ENCODE measurements around the gene ARHGAP31.

Gene ARHGAP31

GRCh38 chr3:119388577-119388976 is 94.4 kb downstream of the ARHGAP31 start:
- peak; percentile 5 for TF ChIP-seq CTCF (IDR thresholded peaks at IDR 0.05; ENCODE audit: insufficient read depth, missing control alignments)
- DNase-seq (ENCODE audit: insufficient read length, low spot score) (no peak), FAIRE-seq (no peak)

- FAIRE-seq (no peak), DNase-seq (ENCODE audit: insufficient read length, low spot score) (no peak)
- no peak for TF ChIP-seq CTCF (IDR thresholded peaks at IDR 0.05; ENCODE audit: insufficient read depth, missing control alignments)
These were observed 101.8 kb downstream of the ARHGAP31 start for GRCh38 chr3:119395923-119396358.

- FAIRE-seq, result no peak
- DNase-seq (ENCODE audit: insufficient read length, low spot score), result no peak
- no peak for TF ChIP-seq CTCF (IDR thresholded peaks at IDR 0.05; ENCODE audit: insufficient read depth, missing control alignments)
These were observed 102.7 kb downstream of the ARHGAP31 start for GRCh38 chr3:119396870-119397269.

- no peak for TF ChIP-seq CTCF (IDR thresholded peaks at IDR 0.05; ENCODE audit: insufficient read depth, missing control alignments)
- FAIRE-seq (no peak), DNase-seq (ENCODE audit: insufficient read length, low spot score) (no peak)
These were observed 106.3 kb downstream of the ARHGAP31 start for GRCh38 chr3:119400466-119400865.

- DNase-seq (ENCODE audit: insufficient read length, low spot score) (no peak), FAIRE-seq (no peak)
- TF ChIP-seq CTCF (IDR thresholded peaks at IDR 0.05; ENCODE audit: insufficient read depth, missing control alignments), result no peak
These were observed 106.9 kb downstream of the ARHGAP31 start for GRCh38 chr3:119401069-119401468.

- DNase-seq (ENCODE audit: insufficient read length, low spot score) (no peak), FAIRE-seq (no peak)
- TF ChIP-seq CTCF (IDR thresholded peaks at IDR 0.05; ENCODE audit: insufficient read depth, missing control alignments), result no peak
These were observed 107.6 kb downstream of the ARHGAP31 start for GRCh38 chr3:119401503-119402440.

GRCh38 chr3:119402791-119403190 is 108.6 kb downstream of the ARHGAP31 start:
- FAIRE-seq (no peak), DNase-seq (ENCODE audit: insufficient read length, low spot score) (no peak)
- TF ChIP-seq CTCF (IDR thresholded peaks at IDR 0.05; ENCODE audit: insufficient read depth, missing control alignments), result no peak
